ENCODE measurements around the gene IGFN1.

DNA sequence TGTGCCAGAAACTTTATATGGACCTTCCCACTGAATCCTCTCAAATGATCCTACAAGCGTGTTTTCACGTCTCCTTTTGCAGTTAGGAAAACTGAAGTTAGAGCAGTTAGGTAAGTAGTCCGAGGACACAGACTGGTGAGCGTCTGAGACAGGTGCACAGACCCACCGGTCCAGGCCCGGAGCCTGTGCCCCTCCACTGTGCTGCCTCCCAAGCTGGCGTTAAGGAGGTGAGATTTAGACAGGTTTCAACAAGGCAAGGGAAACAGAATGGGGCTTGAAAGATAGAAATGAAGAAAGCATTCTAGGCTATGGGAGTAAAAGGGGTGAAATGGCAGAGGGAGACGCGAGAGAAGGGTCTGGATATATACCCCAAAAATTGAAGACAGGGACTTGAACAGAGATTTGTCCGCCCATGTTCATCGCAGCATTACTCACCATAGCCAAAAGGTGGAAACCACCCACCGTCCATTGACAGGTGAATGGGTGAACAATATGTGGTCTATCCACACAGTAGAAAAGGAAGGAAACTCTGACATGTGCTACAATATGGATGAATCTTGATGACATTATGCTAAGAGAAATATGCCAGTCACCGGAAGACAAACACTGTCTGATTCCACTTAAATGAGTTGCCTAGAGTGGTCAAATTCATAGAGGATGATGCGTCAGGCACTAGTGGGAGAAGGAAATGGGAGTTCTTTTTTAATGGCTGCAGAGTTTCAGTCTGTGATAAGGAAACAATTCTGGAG, 77.0 kb downstream of the IGFN1 start:
- TF ChIP-seq, protein P1, sequence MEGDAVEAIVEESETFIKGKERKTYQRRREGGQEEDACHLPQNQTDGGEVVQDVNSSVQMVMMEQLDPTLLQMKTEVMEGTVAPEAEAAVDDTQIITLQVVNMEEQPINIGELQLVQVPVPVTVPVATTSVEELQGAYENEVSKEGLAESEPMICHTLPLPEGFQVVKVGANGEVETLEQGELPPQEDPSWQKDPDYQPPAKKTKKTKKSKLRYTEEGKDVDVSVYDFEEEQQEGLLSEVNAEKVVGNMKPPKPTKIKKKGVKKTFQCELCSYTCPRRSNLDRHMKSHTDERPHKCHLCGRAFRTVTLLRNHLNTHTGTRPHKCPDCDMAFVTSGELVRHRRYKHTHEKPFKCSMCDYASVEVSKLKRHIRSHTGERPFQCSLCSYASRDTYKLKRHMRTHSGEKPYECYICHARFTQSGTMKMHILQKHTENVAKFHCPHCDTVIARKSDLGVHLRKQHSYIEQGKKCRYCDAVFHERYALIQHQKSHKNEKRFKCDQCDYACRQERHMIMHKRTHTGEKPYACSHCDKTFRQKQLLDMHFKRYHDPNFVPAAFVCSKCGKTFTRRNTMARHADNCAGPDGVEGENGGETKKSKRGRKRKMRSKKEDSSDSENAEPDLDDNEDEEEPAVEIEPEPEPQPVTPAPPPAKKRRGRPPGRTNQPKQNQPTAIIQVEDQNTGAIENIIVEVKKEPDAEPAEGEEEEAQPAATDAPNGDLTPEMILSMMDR (IDR thresholded peaks at IDR 0.05; ENCODE audit: poor library complexity), result no peak
- TF ChIP-seq EZH2 (IDR thresholded peaks at IDR 0.05; ENCODE audit: borderline replicate concordance), result no peak
- TF ChIP-seq EZH2phosphoT487 (IDR thresholded peaks at IDR 0.05; ENCODE audit: low read depth, severe bottlenecking, unreplicated experiment), result no peak
